Activated CD4-positive, alpha-beta T cell treated with anti-CD3 and anti-CD28 coated beads, Interleukin-2, amount 10 ng/mL, durations not matched to agents 24 days and 14 days (primary cell): Measurements from ENCODE around the gene RSPH6A. TPM values are rescaled to one million over a fixed set of nuclear protein-coding genes. Genes with fewer than 3 reads are reported as not detected.

Source experiments
- DNase-seq: peaks from one replicate; pipeline ENCODE4 v3.0.0; 2022
- H3K27ac Mint-ChIP-seq: one replicate; pipeline ENCODE4 v1.8.0; 2022; ENCODE audit warnings: mild to moderate bottlenecking, mixed read lengths
- H3K27me3 Mint-ChIP-seq: one replicate; pipeline ENCODE4 v1.8.0; 2022; ENCODE audit warnings: mixed read lengths
- H3K36me3 Mint-ChIP-seq: one replicate; pipeline ENCODE4 v1.8.0; 2022; ENCODE audit warnings: low read depth, mild to moderate bottlenecking, mixed read lengths
- H3K4me1 Mint-ChIP-seq: one replicate; pipeline ENCODE4 v1.8.0; 2021; ENCODE audit warnings: mixed read lengths
- H3K4me3 Mint-ChIP-seq: one replicate; pipeline ENCODE4 v1.8.0; 2022; ENCODE audit warnings: mild to moderate bottlenecking, moderate library complexity, mixed read lengths
- H3K9me3 Mint-ChIP-seq: one replicate; pipeline ENCODE4 v1.8.0; 2021; ENCODE audit warnings: mixed read lengths
- intact Hi-C: fragments of 100-400 bp; cut with micrococcal nuclease; formaldehyde crosslinking; loops from one replicate; pipeline ENCODE4 v1.15.1; 2023
- total RNA-seq: library from RNA; stranded (reverse); gene quantifications from 2 replicates; pipeline ENCODE4 v1.2.3, GENCODE V29; 2022

RSPH6A gene
- total RNA-seq, 1 donor from 2014 or later = 0.35 TPM

DNA sequence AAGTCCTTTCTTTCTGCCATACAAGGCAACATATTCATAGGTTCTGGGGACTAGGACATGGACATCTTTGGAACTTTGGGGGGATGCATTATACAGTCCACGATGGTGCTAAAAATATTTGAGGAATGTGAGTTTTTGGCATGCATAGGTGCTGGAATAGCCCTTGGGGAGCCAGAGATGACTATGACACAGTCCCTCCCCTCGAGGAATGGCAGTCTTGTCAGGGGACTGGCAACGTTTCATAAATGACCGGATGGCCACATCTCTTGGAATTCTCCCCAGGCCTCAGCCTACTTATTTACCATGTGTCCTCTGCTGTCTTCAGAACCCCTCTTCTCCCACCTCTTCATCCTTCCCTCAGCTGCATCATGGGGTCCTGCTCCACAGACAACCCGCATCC lies 68.2 kb downstream of the RSPH6A start:
- Mint-ChIP-seq H3K4me1 (no peaks in the 10 kb centered on the region), H3K27me3 (peaks cover 21% of the 10 kb centered on the region), H3K4me3 (no peak overlapping the region), H3K27ac (no peak overlapping the region), H3K9me3 (no peaks in the 10 kb centered on the region), H3K36me3 (no peaks in the 10 kb centered on the region)
- intact Hi-C loops = no loop called here
- no peak for DNase-seq

Other genes starting within 250 kb of the RSPH6A start
- 14.0 and 15.3 TPM in 2 replicates for gene OPA3, start 230.5 kb downstream of the RSPH6A start, total RNA-seq
- not detected in 2 replicates for gene GPR4, start 213.1 kb downstream of the RSPH6A start, total RNA-seq
- gene EML2, start 175.9 kb downstream of the RSPH6A start, total RNA-seq = 157 and 180 TPM in 2 replicates
- 4.2 and 5.8 TPM in 2 replicates for gene GIPR, start 147.1 kb downstream of the RSPH6A start, total RNA-seq
- 810 and 849 TPM in 2 replicates for gene SNRPD2, start 123.4 kb downstream of the RSPH6A start, total RNA-seq
- gene QPCTL, start 122.6 kb downstream of the RSPH6A start, total RNA-seq = 16.7 and 20.9 TPM in 2 replicates
- gene FBXO46, start 84.4 kb downstream of the RSPH6A start, total RNA-seq = 34.2 and 34.7 TPM in 2 replicates
- not detected in 2 replicates for gene MEIOSIN, start 81.9 kb downstream of the RSPH6A start, total RNA-seq
- gene SIX5, start 46.1 kb downstream of the RSPH6A start, total RNA-seq = 4.3 and 4.8 TPM in 2 replicates
- gene DMPK, start 32.8 kb downstream of the RSPH6A start, total RNA-seq = 16.9 and 19.7 TPM in 2 replicates
- gene DMWD, start 22.5 kb downstream of the RSPH6A start, total RNA-seq = 49.6 and 50.7 TPM in 2 replicates
- 124 and 131 TPM in 2 replicates for gene SYMPK, start 47.8 kb upstream of the RSPH6A start, total RNA-seq
- gene FOXA3, start 49.0 kb upstream of the RSPH6A start, total RNA-seq = 0.23 TPM in 1 of 2 replicates, not detected in the other
- 18.5 and 18.9 TPM in 2 replicates for gene IRF2BP1, start 70.8 kb upstream of the RSPH6A start, total RNA-seq
- gene MYPOP, start 87.3 kb upstream of the RSPH6A start, total RNA-seq = 5.5 and 5.9 TPM in 2 replicates
- not detected in 2 replicates for gene NANOS2, start 99.5 kb upstream of the RSPH6A start, total RNA-seq
- gene NOVA2, start 158.6 kb upstream of the RSPH6A start, total RNA-seq = not detected in 2 replicates
- gene CCDC61, start 180.2 kb upstream of the RSPH6A start, total RNA-seq = 23.1 and 30.1 TPM in 2 replicates
- gene PGLYRP1, start 207.7 kb upstream of the RSPH6A start, total RNA-seq = not detected in 2 replicates
- gene IGFL4, start 225.7 kb upstream of the RSPH6A start, total RNA-seq = not detected in 2 replicates